Midbrain (tissue), 1 donor: ENCODE results near the gene S1PR3.
A peak's percentile ranks its signal among the peaks of the same experiment; 100 is the strongest.

ENCODE experiments used
- DNase-seq: peaks from one replicate; lab custom pipeline; 2025; lab: John Stamatoyannopoulos, UW

Gene S1PR3

DNA sequence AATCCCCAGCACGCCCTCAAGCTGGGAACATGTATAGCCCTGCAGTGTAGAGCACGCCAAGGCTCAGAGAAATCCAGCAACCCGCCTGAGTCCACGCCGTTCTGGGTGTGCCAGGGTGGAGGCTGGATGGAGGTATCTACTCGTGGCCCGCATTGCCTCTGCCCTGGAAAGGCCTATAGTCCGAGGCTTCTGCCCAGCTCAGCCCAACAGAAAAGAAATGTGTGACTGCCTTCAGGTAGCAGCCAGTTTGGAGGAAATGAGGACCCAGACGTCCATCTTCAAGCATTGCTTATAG, 18.2 kb downstream of the S1PR3 start:
- DNase-seq: no peak

DNA sequence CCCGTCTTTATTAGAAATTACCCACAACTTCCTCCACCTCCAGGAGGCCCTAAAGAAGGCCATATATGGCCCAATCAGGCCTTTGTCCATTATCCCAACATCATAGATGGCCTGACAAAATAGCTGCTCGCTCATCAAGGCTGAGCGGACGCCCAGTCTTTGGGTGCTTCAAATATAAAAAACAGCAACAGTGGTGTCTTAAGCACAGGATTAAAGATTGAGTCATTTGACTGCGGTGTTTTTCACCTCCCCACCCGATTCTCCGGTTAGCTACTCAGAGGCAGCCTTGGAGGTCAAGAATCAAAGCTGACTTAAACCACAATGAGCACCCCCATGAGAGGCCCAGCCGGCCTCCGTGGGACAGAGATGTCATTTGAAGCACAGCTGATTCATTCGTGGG, 18.8 kb downstream of the S1PR3 start:
- DNase-seq: no peak

DNA sequence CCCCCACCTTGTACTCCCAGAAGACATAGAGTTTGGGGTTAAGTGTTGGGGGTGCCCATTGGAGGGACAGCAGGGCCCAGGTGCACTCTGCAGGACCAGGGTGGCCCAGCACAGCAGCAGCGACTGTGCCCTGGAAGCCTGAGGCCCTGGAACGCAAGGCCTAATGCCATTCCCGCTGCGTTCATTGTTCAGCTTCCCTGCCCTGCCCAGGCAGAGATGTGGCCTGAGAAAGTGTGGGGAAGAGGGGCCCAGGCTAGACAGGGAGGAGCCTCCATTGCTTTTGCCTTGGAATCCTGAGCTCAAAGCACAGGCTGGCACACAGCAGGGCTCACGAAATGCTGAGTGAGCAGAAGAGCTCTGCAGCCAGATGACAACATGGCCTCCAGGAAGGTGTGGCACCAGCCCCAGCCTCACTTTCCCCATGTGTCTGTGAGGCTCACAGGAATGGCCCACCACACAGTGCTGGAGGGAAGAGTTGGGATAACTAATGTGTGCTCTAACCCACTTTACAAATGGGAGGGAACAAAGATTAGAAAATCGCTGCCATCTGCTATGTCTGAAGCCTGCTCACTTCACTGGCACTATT, 19.4 kb downstream of the S1PR3 start:
- DNase-seq: no peak

DNA sequence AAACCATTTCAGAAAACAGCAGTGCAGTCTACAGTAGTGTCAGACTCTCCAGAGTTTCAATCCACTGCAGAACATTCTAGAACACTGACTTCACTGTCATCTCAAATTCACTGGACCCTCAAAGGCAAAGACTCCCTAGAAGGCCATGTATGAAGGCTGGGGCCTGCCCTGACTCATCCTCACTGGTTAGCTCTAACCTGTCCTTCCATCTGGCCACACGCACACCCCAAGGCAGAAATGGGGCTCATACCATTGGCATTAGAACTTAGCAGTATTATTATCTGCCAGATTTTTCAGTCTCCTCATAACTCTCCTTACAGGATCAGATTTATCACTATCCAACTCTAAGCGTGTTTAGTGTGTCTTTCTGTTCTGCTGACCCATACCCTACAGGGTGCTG, 20.4 kb downstream of the S1PR3 start:
- no peak for DNase-seq

DNA sequence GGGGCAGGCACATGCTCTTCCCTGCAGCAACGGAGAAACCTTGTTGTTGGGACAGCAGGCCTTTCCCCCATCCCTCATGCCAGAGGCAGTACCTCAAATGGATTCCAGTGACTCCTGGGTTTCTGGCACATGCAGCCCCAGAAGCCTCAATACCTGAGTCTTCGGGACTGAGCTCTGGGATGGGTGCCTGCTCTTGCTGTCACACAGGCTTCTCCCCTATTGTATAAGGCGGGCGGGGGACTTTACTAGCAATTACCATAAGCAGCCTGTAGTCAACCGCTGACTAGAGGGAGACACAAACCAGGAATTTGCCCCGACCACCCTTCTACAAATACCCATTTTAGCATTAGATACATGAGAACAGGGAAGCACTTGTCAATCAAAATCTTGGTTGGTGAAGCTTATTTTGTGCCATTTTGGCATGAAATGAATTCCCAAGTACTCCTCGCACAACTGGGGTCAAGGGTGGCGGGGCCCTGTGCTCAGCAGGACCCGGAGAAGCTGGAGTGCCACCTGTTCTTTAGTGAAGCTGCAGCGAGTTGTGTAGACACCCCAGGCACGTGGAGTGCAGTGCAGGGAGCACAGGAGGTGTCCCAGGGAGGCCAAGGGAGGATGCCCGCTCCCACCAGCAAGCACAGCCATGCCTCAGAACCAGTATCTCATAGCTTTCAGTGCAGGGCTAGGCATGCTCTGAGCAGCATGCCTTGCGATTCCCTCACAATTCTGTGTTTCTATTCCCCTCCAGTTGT, 21.2 kb downstream of the S1PR3 start:
- DNase-seq: no peak

DNA sequence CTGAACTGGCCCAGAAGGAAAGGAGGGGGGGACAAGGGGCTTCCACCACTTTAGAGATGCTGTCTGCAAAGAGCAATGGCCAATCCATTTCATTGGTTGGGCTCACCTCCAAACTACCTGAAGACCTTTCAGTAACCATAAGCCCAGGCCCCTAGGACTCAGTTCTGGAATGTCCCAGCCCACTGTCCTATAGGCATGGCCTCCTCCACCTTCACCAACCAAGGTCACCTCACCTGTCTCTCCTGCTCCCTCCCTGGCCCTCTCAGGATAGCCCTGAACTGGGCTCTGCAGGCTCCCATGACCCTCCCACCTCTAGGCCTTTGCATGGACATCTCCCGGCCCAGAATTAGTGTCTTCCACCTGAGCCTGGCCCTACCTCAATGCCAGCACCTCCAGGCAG, 22.4 kb downstream of the S1PR3 start:
- no peak for DNase-seq

DNA sequence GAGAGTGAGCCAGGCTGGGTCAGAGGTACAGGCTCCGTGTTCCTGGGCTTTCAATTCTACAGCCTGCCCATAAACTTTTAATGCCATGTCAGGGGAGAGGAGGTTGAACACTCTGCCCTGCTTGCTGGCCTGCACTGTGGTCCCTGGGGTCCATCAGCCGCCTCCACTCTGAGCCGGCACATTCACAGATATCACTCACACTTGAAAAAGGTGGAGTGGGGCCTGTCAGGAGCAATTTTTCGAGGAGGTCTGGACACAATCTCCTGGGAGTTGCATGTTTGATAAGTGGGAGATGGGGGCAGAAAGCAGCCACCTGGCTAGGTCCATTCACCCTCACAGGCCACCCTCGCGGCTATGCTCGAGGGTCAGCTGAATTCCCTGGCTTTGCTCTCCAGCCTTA, 22.9 kb downstream of the S1PR3 start:
- no peak for DNase-seq

DNA sequence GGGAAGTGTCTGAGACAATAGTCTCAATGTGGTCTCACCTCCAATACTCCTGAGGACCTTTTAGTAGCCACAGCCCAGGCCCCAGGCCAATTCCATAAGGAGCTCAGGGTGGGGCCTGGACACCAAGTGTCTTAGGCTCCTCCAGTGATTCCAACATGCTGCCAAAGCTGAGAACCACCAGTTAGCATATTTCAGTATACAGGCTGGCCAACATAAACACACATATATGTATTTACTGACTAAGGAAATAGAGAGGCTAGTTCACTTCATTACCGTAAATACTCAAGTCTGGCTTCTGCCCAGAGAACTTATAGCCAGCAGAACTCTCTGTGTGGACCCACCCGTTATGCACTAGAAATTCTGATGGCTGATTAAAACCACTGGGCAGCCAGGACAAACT, 24.1 kb downstream of the S1PR3 start:
- no peak for DNase-seq

DNA sequence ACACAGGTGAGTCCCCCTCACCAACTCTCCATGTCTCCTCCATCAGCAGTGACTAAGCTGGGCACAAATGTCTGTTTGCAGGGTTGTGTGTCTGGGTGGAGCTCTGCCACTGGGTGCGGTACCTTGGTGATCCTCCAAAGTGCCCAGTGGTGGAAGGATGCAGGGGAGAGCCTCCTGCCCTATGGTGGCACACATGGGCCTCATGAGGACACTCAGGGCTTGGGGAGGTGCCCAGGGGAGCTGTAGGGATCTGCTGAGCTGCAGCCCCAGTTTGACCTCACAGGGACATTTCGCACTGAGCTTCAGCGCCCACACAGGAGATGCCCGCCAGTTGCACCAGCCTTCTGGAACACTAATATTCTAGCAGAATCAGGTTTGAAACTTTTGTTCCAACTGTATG, 29.5 kb downstream of the S1PR3 start:
- no peak for DNase-seq

DNA sequence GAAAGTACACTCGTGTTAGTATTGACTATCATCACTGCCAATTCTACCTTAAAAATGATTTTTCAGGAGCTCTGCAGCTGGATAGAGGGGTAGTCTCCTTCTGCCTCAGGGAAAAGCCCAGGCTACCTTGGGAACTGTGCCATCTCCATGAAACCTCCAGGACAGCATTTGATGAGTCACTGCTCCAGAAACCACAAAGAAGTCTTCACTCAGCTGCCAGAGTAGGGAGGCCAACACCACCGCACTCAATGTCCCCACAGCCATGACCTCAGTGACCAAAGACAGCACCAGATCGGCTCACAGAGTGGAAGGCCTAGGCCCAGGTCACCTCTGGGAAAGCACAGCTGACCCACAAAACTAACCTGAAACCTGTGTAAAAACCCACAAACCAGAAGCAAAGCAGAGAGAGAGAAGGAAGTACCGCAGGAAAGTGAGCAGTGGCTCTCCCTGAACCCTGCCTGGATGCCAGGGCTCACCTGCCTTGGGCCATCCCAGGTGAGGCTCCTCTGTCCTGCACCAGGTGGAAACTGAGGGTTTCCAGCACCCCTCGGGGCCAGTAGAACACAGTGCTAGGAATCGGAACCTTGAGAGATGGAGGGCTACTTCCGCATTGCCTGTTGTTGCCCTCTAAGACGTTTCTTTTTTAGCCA, 30.0 kb downstream of the S1PR3 start:
- DNase-seq: no peak

DNA sequence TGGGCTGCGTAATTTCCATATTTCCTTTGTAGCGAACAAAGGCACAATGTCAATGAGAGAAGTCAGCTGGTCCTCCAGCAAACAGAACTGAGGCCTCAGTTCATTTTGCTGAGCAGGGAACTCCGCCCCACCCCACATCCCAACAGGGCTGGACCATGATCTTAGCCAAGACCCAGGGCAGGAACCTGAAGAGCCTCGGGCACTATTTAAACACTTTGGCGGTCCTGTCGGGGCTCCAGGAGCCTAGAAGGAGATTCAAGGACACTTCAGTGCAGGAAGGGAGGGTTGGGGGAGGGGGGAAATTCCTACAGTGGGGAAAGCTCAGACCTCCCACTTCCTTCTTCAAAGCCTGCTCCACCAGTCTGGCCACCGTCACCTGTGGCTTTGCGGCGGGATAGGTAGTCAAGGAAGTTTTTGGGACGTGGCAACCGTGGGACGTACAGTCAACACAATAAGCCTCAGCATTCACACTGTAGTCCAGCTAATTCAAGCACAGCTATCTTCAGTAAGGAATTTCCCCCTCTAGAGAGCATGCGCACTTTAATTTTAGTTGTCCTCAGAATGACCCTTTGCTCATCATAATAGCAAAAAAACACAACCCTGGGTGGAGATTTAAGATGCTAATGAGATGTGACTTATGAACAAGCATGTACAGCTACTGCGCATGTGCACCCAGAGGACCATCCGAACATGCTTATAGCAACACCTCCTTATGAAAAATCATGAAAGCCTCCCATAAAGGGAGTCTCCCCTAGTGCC, 30.9 kb downstream of the S1PR3 start:
- no peak for DNase-seq

DNA sequence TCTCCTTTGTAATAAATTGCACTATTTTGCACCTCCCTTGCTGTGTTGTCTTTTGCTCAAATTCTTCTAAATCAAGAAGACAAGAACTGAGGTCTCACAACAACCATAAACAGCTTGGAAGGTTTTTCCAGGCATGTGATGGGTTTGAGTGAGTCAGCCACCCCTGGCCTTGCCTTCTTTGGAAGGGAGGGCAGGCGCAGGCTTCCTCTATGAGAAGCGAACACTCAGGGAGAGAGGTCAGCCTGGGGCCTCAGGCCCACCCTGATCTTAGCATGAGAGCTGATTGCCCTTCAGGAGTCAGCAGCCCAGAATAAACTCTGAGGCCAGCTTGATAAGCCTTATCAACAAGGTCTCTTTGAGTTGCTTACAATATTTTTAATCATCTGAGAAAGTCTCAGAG, 31.6 kb downstream of the S1PR3 start:
- DNase-seq: no peak

DNA sequence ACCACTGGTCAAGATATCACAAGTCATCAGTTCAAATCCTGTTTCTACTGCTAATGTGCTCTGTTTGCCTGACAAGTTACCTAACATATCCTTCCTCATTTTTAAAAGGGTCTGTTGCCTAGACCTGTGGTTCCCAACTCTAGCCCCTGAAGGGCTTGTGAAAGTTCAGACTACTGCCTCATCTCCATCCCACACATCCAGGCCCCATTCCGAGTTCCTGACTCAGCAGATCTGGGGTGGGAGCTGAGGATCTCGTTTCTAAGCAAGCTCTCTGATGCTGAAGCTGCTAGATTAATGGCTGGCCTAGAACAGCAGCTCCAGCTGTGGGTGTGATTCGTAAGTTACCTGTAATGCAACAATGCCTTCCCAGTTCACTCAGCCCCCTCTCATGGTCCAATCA, 32.5 kb downstream of the S1PR3 start:
- no peak for DNase-seq

DNA sequence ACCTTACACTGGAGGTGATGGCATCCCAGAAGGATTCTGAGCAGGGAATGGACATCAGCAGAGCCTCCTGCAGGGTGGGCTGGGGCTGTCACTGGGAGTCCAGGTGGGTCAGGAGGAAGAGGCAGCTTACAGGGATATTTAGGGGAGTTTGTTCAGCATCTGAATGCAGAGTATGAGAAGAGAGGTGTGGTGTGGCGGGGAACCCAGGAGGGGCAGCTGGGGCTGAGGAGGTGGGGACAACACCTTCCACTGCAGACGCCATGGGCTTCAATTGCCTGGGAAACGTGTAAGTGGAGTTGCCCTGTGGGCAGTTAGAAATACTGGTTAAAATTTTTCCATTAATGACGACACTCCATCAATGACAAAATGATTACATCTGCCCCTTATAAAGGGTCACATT, 33.5 kb downstream of the S1PR3 start:
- DNase-seq: no peak

DNA sequence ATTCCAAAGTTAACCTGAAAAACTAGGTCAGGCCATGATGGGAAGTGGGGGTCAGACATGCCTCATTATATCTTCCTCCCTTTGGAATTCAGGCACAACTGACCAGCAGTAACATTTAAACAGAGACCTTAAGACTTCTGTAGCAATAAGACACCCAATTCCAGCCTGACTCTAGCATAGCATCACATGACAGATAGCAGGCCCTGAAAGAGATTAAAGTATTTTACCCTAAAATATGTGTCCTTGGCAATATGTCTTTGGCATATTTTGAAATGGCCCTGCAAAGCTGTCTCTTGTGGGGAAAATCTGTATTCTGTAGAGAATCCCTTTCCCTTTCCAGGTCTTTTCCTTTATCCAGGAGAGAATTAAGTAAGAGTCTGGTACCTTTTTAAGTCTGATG, 34.3 kb downstream of the S1PR3 start:
- DNase-seq: no peak

DNA sequence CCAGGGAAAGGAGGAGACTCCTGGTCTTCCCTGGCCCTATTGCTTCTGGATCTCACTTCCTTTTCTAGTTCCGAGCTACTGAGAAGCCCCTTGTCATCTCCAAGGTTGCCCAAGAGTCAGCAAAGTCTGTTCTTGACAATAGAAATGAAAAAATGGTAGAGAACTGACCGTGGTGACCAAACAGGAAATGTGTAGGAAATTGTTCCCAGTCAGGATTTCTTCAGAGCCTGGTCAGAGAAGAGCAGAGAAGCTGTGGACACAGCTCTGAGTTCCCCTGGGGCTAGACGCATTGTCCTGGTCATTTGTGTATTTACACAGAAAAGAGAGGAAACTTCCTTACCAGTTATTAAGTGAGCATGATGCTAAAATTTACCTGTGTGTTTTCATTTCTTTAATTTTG, 35.6 kb downstream of the S1PR3 start:
- DNase-seq: no peak

DNA sequence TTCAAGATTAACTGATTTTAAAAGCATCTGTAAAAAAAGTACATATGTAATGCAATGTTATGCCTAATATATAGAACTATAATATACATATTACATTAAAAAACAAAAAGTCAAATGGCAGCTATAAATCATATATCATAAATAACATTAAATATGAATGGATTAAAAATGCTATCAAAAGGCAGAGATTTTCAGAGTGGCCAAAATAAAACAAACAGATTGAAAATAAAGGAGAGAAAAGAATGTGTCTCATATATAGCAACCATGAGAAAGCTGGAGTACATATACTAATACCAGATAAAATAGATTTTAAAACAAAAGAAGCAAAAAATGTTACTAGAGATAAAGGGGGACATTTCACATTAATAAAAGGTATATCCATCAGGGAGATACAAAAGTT, 38.5 kb downstream of the S1PR3 start:
- DNase-seq: no peak

DNA sequence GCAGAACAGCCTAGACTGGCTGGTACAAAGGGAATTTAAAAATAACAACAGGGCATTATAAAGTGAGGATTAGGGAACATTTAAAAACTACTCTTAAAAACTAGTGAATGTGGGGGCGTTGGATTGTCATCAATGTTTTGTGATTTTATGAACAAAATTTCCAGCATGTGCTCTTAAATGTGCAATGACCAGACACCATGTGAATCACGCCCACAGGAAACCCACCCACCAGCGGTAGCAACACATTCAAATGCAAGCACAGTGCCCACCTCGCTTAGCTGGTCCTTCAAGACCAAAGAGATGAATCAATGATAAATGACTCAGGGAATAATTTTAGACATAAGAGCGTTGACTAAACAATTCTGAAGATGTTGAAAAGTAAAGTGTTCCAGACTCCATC, 40.9 kb downstream of the S1PR3 start:
- DNase-seq: no peak

DNA sequence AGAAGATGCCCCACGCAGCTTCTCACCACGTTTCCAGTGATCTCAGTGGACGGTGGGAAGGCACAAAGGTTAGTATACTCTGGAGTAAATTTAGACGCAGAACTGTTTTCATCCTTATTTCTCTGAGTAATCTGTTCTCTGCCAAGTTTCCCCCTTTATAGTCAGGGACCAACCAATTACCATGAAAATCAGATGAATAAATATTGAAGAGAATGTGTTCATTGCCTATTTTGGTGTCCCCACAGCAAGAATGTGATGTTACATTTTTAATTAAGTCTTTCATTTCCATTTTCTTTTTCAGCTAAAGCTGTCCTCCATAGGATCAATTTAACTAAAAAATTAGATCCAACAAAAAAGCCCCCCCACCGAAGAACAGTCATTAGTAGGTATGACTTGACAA, 41.4 kb downstream of the S1PR3 start:
- DNase-seq: no peak

DNA sequence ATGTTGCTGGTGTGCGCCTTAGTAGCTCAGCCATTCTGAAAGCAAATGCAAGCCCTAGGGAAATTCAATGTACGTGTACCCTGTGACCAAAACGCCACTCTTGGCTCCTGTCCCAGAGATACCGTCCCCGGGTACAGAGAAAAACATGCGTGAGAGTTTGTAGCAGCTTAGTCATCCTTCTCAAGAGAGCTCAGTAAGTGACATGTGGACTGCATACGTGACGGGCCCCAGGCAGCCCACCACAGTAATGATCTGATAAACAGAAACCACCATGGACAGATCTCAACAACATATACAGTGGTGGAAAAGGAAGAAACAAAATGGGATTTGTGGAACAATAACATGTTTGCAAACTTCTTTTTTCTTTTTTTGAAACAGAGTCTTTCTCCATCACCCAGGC, 45.1 kb downstream of the S1PR3 start:
- no peak for DNase-seq

DNA sequence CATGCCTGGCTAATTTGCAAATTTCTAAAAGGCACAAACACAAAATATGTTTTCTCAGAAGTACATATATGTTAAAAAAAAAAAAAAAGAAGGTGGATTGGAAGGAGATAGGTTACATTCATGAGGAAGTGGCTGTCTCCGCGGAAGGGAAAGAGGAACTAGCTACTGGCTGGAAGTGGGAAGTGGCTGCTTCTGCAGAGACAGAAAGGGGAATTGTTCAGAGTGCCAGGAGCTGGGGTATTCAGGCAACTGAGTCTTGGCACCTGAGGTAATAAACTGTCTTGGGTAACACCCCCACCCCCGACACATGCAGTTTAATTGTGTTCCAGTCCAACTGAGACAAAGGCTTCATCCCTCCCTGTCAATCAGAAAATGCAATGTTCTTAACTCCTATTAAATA, 45.6 kb downstream of the S1PR3 start:
- DNase-seq: peak; percentile 4

DNA sequence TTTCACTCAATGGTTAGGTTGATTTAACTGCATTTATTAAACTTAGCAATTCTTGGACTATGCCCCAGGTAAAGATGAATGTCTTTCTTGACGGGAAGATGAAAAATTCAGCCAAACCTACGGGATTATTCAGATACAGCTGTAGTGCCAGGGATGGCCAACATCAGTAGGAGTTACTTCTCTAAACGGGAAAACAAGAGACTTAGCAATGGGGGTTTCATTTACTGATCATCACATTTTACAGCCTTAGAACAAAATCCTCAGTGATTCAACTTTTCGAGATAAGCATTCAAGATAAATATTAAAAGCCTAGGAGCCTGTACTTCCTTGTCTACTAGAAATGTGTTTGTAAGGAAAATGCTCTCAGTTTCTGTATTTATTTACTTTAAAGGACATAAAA, 46.1 kb downstream of the S1PR3 start:
- no peak for DNase-seq

DNA sequence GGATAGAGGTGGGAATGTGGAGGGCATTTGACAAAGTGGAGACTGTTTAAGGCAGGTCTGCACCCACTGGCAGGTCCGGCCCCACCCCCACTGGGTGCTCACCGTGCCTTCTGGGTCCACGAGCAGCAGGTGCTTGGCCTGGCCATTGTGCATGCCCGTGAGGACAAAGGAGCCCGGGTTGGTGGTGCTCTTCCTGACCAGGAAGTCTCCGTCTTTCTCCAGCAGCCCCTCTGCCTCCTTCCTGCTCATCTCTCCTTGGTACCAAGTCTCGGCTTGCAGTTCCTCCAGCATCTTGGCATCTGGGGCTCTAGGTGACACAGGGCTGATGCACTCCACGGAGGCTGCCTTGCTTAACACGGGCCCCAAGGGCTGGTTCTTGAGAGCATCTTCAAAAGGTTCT, 46.6 kb downstream of the S1PR3 start:
- no peak for DNase-seq
